Measurements from ENCODE around the gene ZNF284. TPM values are rescaled to one million over a fixed set of nuclear protein-coding genes. Genes with fewer than 3 reads are reported as not detected.

Gene ZNF284
- polyA plus RNA-seq, 1 of the 3 experiments (the other 2 are of a cell fraction) = 1.4 TPM

GRCh38 chr19:44059229-44059628 lies 12.7 kb upstream of the ZNF284 start:
- H3K4me2 ChIP-seq = no peak overlapping the region
- 85% methylated on average over 2 of the region's 2 CpGs for WGBS (ENCODE audit: low lambda C conversion rate)
- no peak overlapping the region for H3K27ac ChIP-seq (ENCODE audit: low read depth in 2 of 2, low read length in 1 of 2)
- H3K9me2 ChIP-seq = no peaks in the 10 kb centered on the region
- H3K9me3 ChIP-seq = peaks cover 1% of the 10 kb centered on the region; the same call in 1 of the 2 replicates
- no peak overlapping the region for H2AFZ ChIP-seq (ENCODE audit: low read depth)
- H3K9ac ChIP-seq = no peak overlapping the region
- DNase-seq = no peak
- H3K4me3 ChIP-seq (ENCODE audit: low read depth in 2 of 2, low read length in 1 of 2) = no peak overlapping the region
- H3K27me3 ChIP-seq (ENCODE audit: insufficient read depth) = no peaks in the 10 kb centered on the region
- H4K20me1 ChIP-seq (ENCODE audit: insufficient read depth) = no peaks in the 10 kb centered on the region
- peaks cover 62 to 69% of the 10 kb centered on the region in 2 experiments for H3K36me3 ChIP-seq (replicated peaks in 1 of 2; ENCODE audit: control insufficient read depth in 1 of 2, insufficient read depth in 2 of 2, low read length in 1 of 2)
- POLR2A ChIA-PET = no interaction called here
- no peaks in the 10 kb centered on the region for H3K79me2 ChIP-seq (ENCODE audit: insufficient read depth)
- H3K4me1 ChIP-seq (ENCODE audit: control insufficient read depth in 1 of 2, insufficient read depth in 2 of 2, low read depth in 1 of 2, low read length in 1 of 2) = no peaks in the 10 kb centered on the region
- no peaks in the 10 kb centered on the region for H3F3A ChIP-seq (replicated peaks; ENCODE audit: insufficient read depth)
- no peak for TF ChIP-seq MAX (IDR thresholded peaks at IDR 0.05; ENCODE audit: low read depth)
- TF ChIP-seq TEAD4 (IDR thresholded peaks at IDR 0.05; ENCODE audit: borderline replicate concordance, insufficient read depth) = no peak
- TF ChIP-seq FOSL2 (IDR thresholded peaks at IDR 0.05; ENCODE audit: borderline replicate concordance, low read depth) = no peak
- CTCF ChIA-PET = interaction anchor here (0.7 kb wide), 1 partner anchor 56 kb away, joined by 3 read pairs; no protein-coding TSS in a partner anchor

- no peak for TF ChIP-seq RFX5 (IDR thresholded peaks at IDR 0.05; ENCODE audit: low read length)
- TF ChIP-seq POLR2AphosphoS5 (IDR thresholded peaks at IDR 0.05; ENCODE audit: low read depth, low read length) = no peak
- TF ChIP-seq RCOR1 (IDR thresholded peaks at IDR 0.05; ENCODE audit: low read length) = no peak
- no peak for TF ChIP-seq EZH2phosphoT487 (IDR thresholded peaks at IDR 0.05; ENCODE audit: borderline replicate concordance, low read depth)
- no peak for TF ChIP-seq FOXM1 (IDR thresholded peaks at IDR 0.05; ENCODE audit: low read depth)
- TF ChIP-seq YY1 (IDR thresholded peaks at IDR 0.05; ENCODE audit: low read depth) = no peak
- no peak for TF ChIP-seq USF2 (IDR thresholded peaks at IDR 0.05; ENCODE audit: borderline replicate concordance, low read depth, low read length)
- no peak for TF ChIP-seq FOSL2 (IDR thresholded peaks at IDR 0.05; ENCODE audit: borderline replicate concordance, low read depth)
- no peak for TF ChIP-seq MAX (IDR thresholded peaks at IDR 0.05; ENCODE audit: low read depth)
- no peak for TF ChIP-seq TCF12 (IDR thresholded peaks at IDR 0.05)
- TF ChIP-seq SMC3 (IDR thresholded peaks at IDR 0.05; ENCODE audit: low read depth, low read length) = no peak
- TF ChIP-seq EP300 (IDR thresholded peaks at IDR 0.05; ENCODE audit: borderline replicate concordance in 1 of 2, low read depth in 1 of 2, low read length in 1 of 2) = no peak
- TF ChIP-seq NRF1 (IDR thresholded peaks at IDR 0.05; ENCODE audit: low read depth, low read length) = no peak
- TF ChIP-seq ELF1 (IDR thresholded peaks at IDR 0.05) = no peak
- no peak for TF ChIP-seq TEAD4 (IDR thresholded peaks at IDR 0.05; ENCODE audit: borderline replicate concordance, insufficient read depth)
- TF ChIP-seq RAD21 (IDR thresholded peaks at IDR 0.05; ENCODE audit: low read length) = no peak
- no peak for TF ChIP-seq MEF2A (IDR thresholded peaks at IDR 0.05; ENCODE audit: borderline replicate concordance, low read depth)
- no peak for TF ChIP-seq SIN3A (IDR thresholded peaks at IDR 0.05; ENCODE audit: borderline replicate concordance, low read depth, low read length)
- TF ChIP-seq JUND (IDR thresholded peaks at IDR 0.05) = no peak
- no peak overlapping the region for H3K9ac ChIP-seq
- POLR2A ChIA-PET = no interaction called here
These were observed 10.9 kb upstream of the ZNF284 start for GRCh38 chr19:44061038-44061437.

More at GRCh38 chr19:44061038-44061437, 10.9 kb upstream of the ZNF284 start:
- WGBS (ENCODE audit: low lambda C conversion rate) = 92% methylated on average over 1 of the region's 1 CpG
- Histone ChIP-seq H3K4me1 (ENCODE audit: control insufficient read depth in 1 of 2, insufficient read depth in 2 of 2, low read depth in 1 of 2, low read length in 1 of 2) (no peaks in the 10 kb centered on the region), H2AFZ (ENCODE audit: low read depth) (no peak overlapping the region), H3K9me3 (peaks cover 15% of the 10 kb centered on the region; the same call in 1 of the 2 replicates), H3K4me3 (ENCODE audit: low read depth in 2 of 2, low read length in 1 of 2) (no peak overlapping the region), H3K9me2 (no peaks in the 10 kb centered on the region), H3F3A (replicated peaks; ENCODE audit: insufficient read depth) (no peaks in the 10 kb centered on the region), H3K4me2 (no peak overlapping the region), H3K36me3 (replicated peaks in 1 of 2; ENCODE audit: control insufficient read depth in 1 of 2, insufficient read depth in 2 of 2, low read length in 1 of 2) (peaks cover 71 to 80% of the 10 kb centered on the region in 2 experiments), H3K27me3 (ENCODE audit: insufficient read depth) (no peaks in the 10 kb centered on the region), H3K27ac (ENCODE audit: low read depth in 2 of 2, low read length in 1 of 2) (no peak overlapping the region), H4K20me1 (ENCODE audit: insufficient read depth) (no peaks in the 10 kb centered on the region), H3K79me2 (ENCODE audit: insufficient read depth) (no peaks in the 10 kb centered on the region)
- no peak for DNase-seq
- CTCF ChIA-PET = no interaction called here

All from SK-N-SH (cell line).